IMR-90 (cell line): ENCODE measurements around the gene HRH3. TPM values are rescaled to one million over a fixed set of nuclear protein-coding genes. Genes with fewer than 3 reads are reported as not detected.

Experiments used
- ATAC-seq: fragments of 200-7000 bp; cut with Tn5 transposase; 2 replicates; pipeline ENCODE4 v1.9.1; 2020; ENCODE audit warnings: low read depth, mild to moderate bottlenecking, moderate library complexity
- BruUV-seq: library from RNA; stranded (reverse); fragments of 400-500 nt; replicated peaks from 2 replicates; lab custom pipeline; 2021; lab: Mats Ljungman, UMichigan
- CTCF ChIA-PET: fragments of 300-600 bp; formaldehyde crosslinking; extraction: SDS; loops from one replicate; lab custom pipeline; 2021; ENCODE audit warnings: antibody characterized with exemption; lab: Yijun Ruan, JAX
- POLR2A ChIA-PET: fragments of 300-600 bp; sonication (Branson Sonifier 250); formaldehyde crosslinking; loops from one replicate; lab custom pipeline; 2022; ENCODE audit warnings: antibody characterized with exemption; ENCODE audit not compliant: unreplicated experiment; lab: Charles Lee
- DNase-seq: peaks from one replicate; pipeline ENCODE4 v3.0.0; 2013
- H2AFZ ChIP-seq: replicated peaks from 2 replicates; pipeline ENCODE3; 2013; ENCODE audit warnings: low read length, mild to moderate bottlenecking; ENCODE audit not compliant: poor library complexity
- H2AK5ac ChIP-seq: 2 replicates; pipeline ENCODE4 v1.6.1; 2013; ENCODE audit warnings: low read depth, low read length, inconsistent platforms
- H2AK9ac ChIP-seq: replicated peaks from 2 replicates; pipeline ENCODE3; 2013; ENCODE audit warnings: mild to moderate bottlenecking, low read depth, low read length, moderate library complexity; ENCODE audit not compliant: poor library complexity
- H2BK120ac ChIP-seq: 2 replicates; pipeline ENCODE4 v1.6.1; 2013; ENCODE audit warnings: low read depth, low read length, inconsistent platforms
- H2BK15ac ChIP-seq: 3 replicates; pipeline ENCODE4 v1.6.1; 2013; ENCODE audit warnings: low read depth, low read length, inconsistent platforms
- H2BK20ac ChIP-seq: 2 replicates; pipeline ENCODE4 v1.6.1; 2013; ENCODE audit warnings: low read depth, mild to moderate bottlenecking, inconsistent platforms, low read length, moderate library complexity
- H2BK5ac ChIP-seq: 2 replicates; pipeline ENCODE4 v1.6.1; 2013; ENCODE audit warnings: mild to moderate bottlenecking, low read depth, low read length, inconsistent platforms; ENCODE audit not compliant: poor library complexity, severe bottlenecking
- H3K14ac ChIP-seq: replicated peaks from 2 replicates; pipeline ENCODE4 v1.6.1; 2013; ENCODE audit warnings: low read depth, low read length, inconsistent platforms
- H3K18ac ChIP-seq: 2 replicates; pipeline ENCODE4 v1.6.1; 2013; ENCODE audit warnings: low read depth, low read length, control low read depth
- H3K23ac ChIP-seq: 2 replicates; pipeline ENCODE4 v1.6.1; 2013; ENCODE audit warnings: low read depth, low read length, inconsistent platforms
- H3K27ac ChIP-seq: 2 replicates; pipeline ENCODE4 v1.5.1; 2013; ENCODE audit warnings: mild to moderate bottlenecking, control low read depth, low read length; ENCODE audit not compliant: insufficient read depth
- H3K27me3 ChIP-seq: 2 replicates; pipeline ENCODE4 v1.6.1; 2013; ENCODE audit warnings: low read length; ENCODE audit not compliant: control insufficient read depth, insufficient read depth
- H3K36me3 ChIP-seq: 2 replicates; pipeline ENCODE4 v1.6.1; 2013; ENCODE audit warnings: low read length, mixed read lengths; ENCODE audit not compliant: control insufficient read depth, insufficient read depth
- H3K4ac ChIP-seq: 2 replicates; pipeline ENCODE4 v1.6.1; 2013; ENCODE audit warnings: low read depth, low read length, inconsistent platforms
- H3K4me1 ChIP-seq: 2 replicates; pipeline ENCODE4 v1.6.1; 2013; ENCODE audit warnings: low read length, mixed read lengths; ENCODE audit not compliant: control insufficient read depth, insufficient read depth
- H3K4me2 ChIP-seq: 2 replicates; pipeline ENCODE4 v1.6.1; 2013; ENCODE audit warnings: low read depth, mild to moderate bottlenecking, control low read depth, low read length, moderate library complexity
- H3K4me3 ChIP-seq: 2 replicates; pipeline ENCODE4 v1.5.1; 2013; ENCODE audit warnings: low read depth, mild to moderate bottlenecking, control low read depth, low read length, moderate library complexity; ENCODE audit not compliant: insufficient read depth
- H3K56ac ChIP-seq: 2 replicates; pipeline ENCODE4 v1.6.1; 2013; ENCODE audit warnings: low read length, inconsistent platforms; ENCODE audit not compliant: insufficient read depth; ENCODE audit errors: extremely low read depth
- H3K79me1 ChIP-seq, 2 experiments: 2 replicates each; pipeline ENCODE4 v1.6.1; 2013; ENCODE audit warnings: low read length in 2 of 2, inconsistent platforms in 1 of 2, low read depth in 1 of 2
- H3K9ac ChIP-seq: 2 replicates; pipeline ENCODE4 v1.6.1; 2013; ENCODE audit warnings: low read depth, low read length, control low read depth
- H3K9me1 ChIP-seq: 2 replicates; pipeline ENCODE4 v1.6.1; 2013; ENCODE audit warnings: low read length, inconsistent platforms; ENCODE audit not compliant: insufficient read depth
- H3K9me3 ChIP-seq: 2 replicates; pipeline ENCODE4 v1.6.1; 2013; ENCODE audit warnings: low read length; ENCODE audit not compliant: control insufficient read depth, insufficient read depth
- H4K20me1 ChIP-seq: 2 replicates; pipeline ENCODE4 v1.6.1; 2013; ENCODE audit warnings: low read length, inconsistent platforms; ENCODE audit not compliant: insufficient read depth
- H4K5ac ChIP-seq: 2 replicates; pipeline ENCODE4 v1.6.1; 2013; ENCODE audit warnings: mild to moderate bottlenecking, low read depth, low read length, control low read depth
- H4K8ac ChIP-seq, 2 experiments: 2 replicates each; pipeline ENCODE4 v1.6.1; 2013; ENCODE audit warnings: low read depth in 2 of 2, low read length in 2 of 2, control low read depth in 1 of 2, inconsistent platforms in 1 of 2
- H4K91ac ChIP-seq: 2 replicates; pipeline ENCODE4 v1.6.1; 2013; ENCODE audit warnings: low read depth, low read length, inconsistent platforms; ENCODE audit not compliant: insufficient read depth
- BHLHE40 ChIP-seq: fragments of 150-350 bp; IDR thresholded peaks from 2 replicates; pipeline ENCODE4 v1.6.1; 2016; ENCODE audit warnings: mild to moderate bottlenecking, low read depth, low read length
- CEBPB ChIP-seq: IDR thresholded peaks from 2 replicates; pipeline ENCODE4 v1.6.1; 2012; ENCODE audit warnings: low read depth, low read length, improper control_type of control experiment
- CHD1 ChIP-seq: IDR thresholded peaks from 2 replicates; pipeline ENCODE4 v1.6.1; 2012; ENCODE audit warnings: low read depth, low read length, improper control_type of control experiment
- CTCF ChIP-seq: conservative IDR thresholded peaks from 2 replicates; pipeline ENCODE4 v1.5.1; 2012; ENCODE audit warnings: mild to moderate bottlenecking, low read depth, low read length, improper control_type of control experiment
- ELK1 ChIP-seq: fragments of 150-350 bp; IDR thresholded peaks from 2 replicates; pipeline ENCODE4 v1.6.1; 2016; ENCODE audit warnings: low read depth, mild to moderate bottlenecking, low read length, moderate library complexity, borderline replicate concordance
- FOS ChIP-seq: fragments of 150-350 bp; IDR thresholded peaks from 2 replicates; pipeline ENCODE4 v1.6.1; 2016; ENCODE audit warnings: low read depth, low read length
- MAFK ChIP-seq: IDR thresholded peaks from 2 replicates; pipeline ENCODE4 v1.6.1; 2012; ENCODE audit warnings: low read depth, low read length, improper control_type of control experiment
- MAZ ChIP-seq: IDR thresholded peaks from 2 replicates; pipeline ENCODE4 v1.6.1; 2012; ENCODE audit warnings: low read depth, mild to moderate bottlenecking, low read length, improper control_type of control experiment, moderate library complexity, borderline replicate concordance
- MXI1 ChIP-seq: IDR thresholded peaks from 2 replicates; pipeline ENCODE4 v1.6.1; 2012; ENCODE audit warnings: low read depth, mild to moderate bottlenecking, low read length, moderate library complexity, borderline replicate concordance
- NFE2L2 ChIP-seq: fragments of 150-350 bp; IDR thresholded peaks from 2 replicates; pipeline ENCODE4 v1.6.1; 2016; ENCODE audit warnings: low read depth, mild to moderate bottlenecking, low read length
- POLR2A ChIP-seq: IDR thresholded peaks from 2 replicates; pipeline ENCODE4 v1.6.1; 2012; ENCODE audit warnings: mild to moderate bottlenecking, low read depth, low read length
- RAD21 ChIP-seq: IDR thresholded peaks from 2 replicates; pipeline ENCODE4 v1.6.1; 2012; ENCODE audit warnings: low read length, improper control_type of control experiment
- RCOR1 ChIP-seq: IDR thresholded peaks from 2 replicates; pipeline ENCODE4 v1.6.1; 2012; ENCODE audit warnings: mild to moderate bottlenecking, low read length, improper control_type of control experiment; ENCODE audit not compliant: insufficient replicate concordance
- RFX5 ChIP-seq: IDR thresholded peaks from 2 replicates; pipeline ENCODE4 v1.8.0; 2012; ENCODE audit warnings: low read depth, mild to moderate bottlenecking, low read length, moderate library complexity
- SMC3 ChIP-seq: fragments of 150-350 bp; IDR thresholded peaks from 2 replicates; pipeline ENCODE4 v1.6.1; 2016; ENCODE audit warnings: low read depth, mild to moderate bottlenecking, antibody characterized with exemption, low read length, moderate library complexity
- USF2 ChIP-seq: fragments of 150-350 bp; IDR thresholded peaks from 2 replicates; pipeline ENCODE4 v1.6.1; 2017; ENCODE audit warnings: mild to moderate bottlenecking, antibody characterized with exemption, low read length, low read depth
- WGBS, 2 experiments: methylation state at CpG; one replicate each; pipeline versions ENCODE4 v1.1.5 to v1.1.7; 2013; ENCODE audit warnings: missing lambda C conversion rate in 2 of 2; ENCODE audit not compliant: insufficient read length in 1 of 2; ENCODE audit errors: extremely low coverage in 2 of 2; 5-methylcytosine and 5-hydroxymethylcytosine counted together
- dilution Hi-C: fragments of 300-500 bp; cut with HindIII; formaldehyde crosslinking; loops from one replicate; pipeline ENCODE4 v1.14.3; 2018; ENCODE audit warnings: low sequenced_read_pairs; ENCODE audit not compliant: unreplicated experiment
- in situ Hi-C: fragments of 300-500 bp; cut with MboI; formaldehyde crosslinking; loops from 3 replicates; pipeline ENCODE4 v1.14.3; 2019; ENCODE audit warnings: low sequenced_read_pairs, inconsistent platforms, mixed read lengths
- intact Hi-C: fragments of 100-400 bp; cut with micrococcal nuclease; formaldehyde crosslinking; loops from 2 replicates; pipeline ENCODE4 v1.10.0; 2022
- polyA plus RNA-seq, 3 experiments: library from polyadenylated mRNA; depleted of rRNA; stranded (reverse); fragments of >200 nt; gene quantifications; 2 replicates each; pipeline ENCODE4 v1.2.3, GENCODE V29; 2012; ENCODE audit warnings: low replicate concordance in 1 of 3
- total RNA-seq: library from RNA; depleted of rRNA; stranded (reverse); fragments of >200 nt; gene quantifications from 2 replicates; pipeline ENCODE4 v1.2.3, GENCODE V29; 2012

Gene HRH3
- total and polyA plus RNA-seq, 2 of the 4 experiments (the other 2 are of a cell fraction), result not detected

- H4K5ac ChIP-seq, result no peak overlapping the region
- H2AFZ ChIP-seq, result no peak overlapping the region
- ChIA-PET CTCF (no interaction called here), POLR2A (no interaction called here)
- H3K14ac ChIP-seq, result no peak overlapping the region
- no peak overlapping the region for H2BK120ac ChIP-seq
- dilution Hi-C loops, result no loop called here
- ATAC-seq, result no peak
- no peak overlapping the region for H2BK15ac ChIP-seq
- DNase-seq, result no peak
- no peak overlapping the region for H3K9ac ChIP-seq
- no peak overlapping the region for H3K27ac ChIP-seq
- in situ Hi-C loops, result no loop called here
- no peak overlapping the region for H3K4ac ChIP-seq
- H3K9me3 ChIP-seq, result no peaks in the 10 kb centered on the region
- no TSS peak for BruUV-seq
- H3K23ac ChIP-seq, result no peak overlapping the region
- peaks cover 96% of the 10 kb centered on the region for H4K20me1 ChIP-seq
- H2AK9ac ChIP-seq, result no peak overlapping the region
- no peak for TF ChIP-seq SMC3
- TF ChIP-seq RCOR1, result no peak
- no peak for TF ChIP-seq NFE2L2
- TF ChIP-seq MAFK, result no peak
- TF ChIP-seq MAZ, result no peak
- no peak for TF ChIP-seq USF2
- no peak for TF ChIP-seq RAD21
- TF ChIP-seq ELK1, result no peak
- TF ChIP-seq CHD1, result no peak
- no peak for TF ChIP-seq CEBPB
- TF ChIP-seq RFX5, result no peak
- TF ChIP-seq BHLHE40, result no peak
- TF ChIP-seq CTCF, result no peak
- TF ChIP-seq FOS, result no peak
- no peak for TF ChIP-seq MXI1
- no peak for TF ChIP-seq POLR2A
- no peak overlapping the region for H3K18ac ChIP-seq
- no peak overlapping the region for H3K56ac ChIP-seq
- peaks cover 22 to 83% of the 10 kb centered on the region in 2 experiments for H3K79me1 ChIP-seq
- H3K4me3 ChIP-seq, result no peak overlapping the region
- no peaks in the 10 kb centered on the region for H3K4me1 ChIP-seq
- intact Hi-C loops, result no loop called here
- no peak overlapping the region for H4K8ac ChIP-seq
- no peaks in the 10 kb centered on the region for H3K27me3 ChIP-seq
- H3K36me3 ChIP-seq, result peaks cover 21% of the 10 kb centered on the region; the same call in 1 of the 2 replicates
- no peak overlapping the region for H4K91ac ChIP-seq
- H2BK20ac ChIP-seq, result no peak overlapping the region
- H3K4me2 ChIP-seq, result no peak overlapping the region
- no peak overlapping the region for H2BK5ac ChIP-seq
- H2AK5ac ChIP-seq, result no peak overlapping the region
- H3K9me1 ChIP-seq, result peaks cover 13% of the 10 kb centered on the region
- 95% methylated on average over 10 of the region's 17 CpGs; no CpG with 5 or more reads in 1 of the 2 experiments for WGBS, 2 experiments
Measured at GRCh38 chr20:62244644-62245108, 24.6 kb upstream of the HRH3 start.
